Middle frontal gyrus (tissue), 1 donor: ENCODE data around the gene MOB2.
"Not testable (repeated sequence)": the region's sequence is repeated elsewhere in the genome, so short reads cannot be mapped to it uniquely, and the experiment has no call there.

Source experiments
- DNase-seq: peaks from one replicate; pipeline ENCODE4 v3.0.0-alpha.2; 2015; ENCODE audit warnings: low spot score; ENCODE audit errors: extremely low spot score

Gene MOB2

GRCh38 chr11:1443737-1444136 is 42.8 kb downstream of the MOB2 start:
- no peak for DNase-seq

DNA sequence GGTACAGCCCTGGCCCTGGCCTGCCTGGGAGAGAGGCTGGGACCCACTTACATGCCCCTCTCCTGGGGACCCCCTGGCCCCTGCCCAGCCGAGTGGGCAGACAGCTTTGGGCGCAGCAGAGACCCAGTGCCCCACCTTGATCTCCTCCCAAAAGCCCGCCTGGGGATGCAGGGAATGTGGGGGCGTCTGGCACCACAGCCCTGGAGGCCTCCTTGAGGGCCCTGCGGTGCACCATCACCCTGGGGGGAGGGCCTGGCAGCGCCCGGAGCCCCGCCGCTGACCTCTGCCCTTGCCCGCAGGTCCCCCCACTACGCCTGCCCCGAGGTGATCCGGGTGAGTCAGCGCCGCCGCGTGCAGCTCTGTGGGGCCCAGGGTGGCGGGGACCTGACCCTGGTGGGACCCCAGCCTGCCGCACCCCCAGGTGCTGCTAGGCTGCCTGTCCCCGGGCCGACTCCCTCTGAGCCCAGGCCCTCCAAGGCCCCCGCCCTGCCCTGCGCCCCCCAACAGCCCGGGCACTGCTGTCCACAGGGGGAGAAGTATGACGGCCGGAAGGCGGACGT is 43.7 kb downstream of the MOB2 start:
- no peak for DNase-seq

DNA sequence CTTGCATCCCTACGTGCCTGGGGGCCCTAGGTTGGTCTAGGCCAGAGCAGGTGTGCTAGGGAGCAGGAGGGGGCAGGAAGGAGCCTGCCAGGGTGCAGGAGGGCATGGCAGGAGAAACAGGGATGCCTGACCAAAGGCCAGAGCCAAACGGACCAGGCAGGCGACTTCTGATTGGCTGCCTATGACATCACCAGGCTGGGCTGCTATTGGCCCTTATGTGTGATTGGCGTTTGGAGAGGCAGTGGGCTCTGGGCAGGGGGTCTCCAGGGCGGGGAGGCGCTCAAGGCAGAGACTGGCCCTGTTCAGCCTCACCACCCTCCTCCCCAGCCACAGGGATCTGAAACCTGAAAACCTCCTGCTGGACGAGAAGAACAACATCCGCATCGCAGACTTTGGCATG is 44.4 kb downstream of the MOB2 start:
- no peak for DNase-seq

- DNase-seq: no peak
Observed at GRCh38 chr11:1440496-1440895, 46.1 kb downstream of the MOB2 start.

- no peak for DNase-seq
Observed at GRCh38 chr11:1440066-1440465, 46.5 kb downstream of the MOB2 start.

DNA sequence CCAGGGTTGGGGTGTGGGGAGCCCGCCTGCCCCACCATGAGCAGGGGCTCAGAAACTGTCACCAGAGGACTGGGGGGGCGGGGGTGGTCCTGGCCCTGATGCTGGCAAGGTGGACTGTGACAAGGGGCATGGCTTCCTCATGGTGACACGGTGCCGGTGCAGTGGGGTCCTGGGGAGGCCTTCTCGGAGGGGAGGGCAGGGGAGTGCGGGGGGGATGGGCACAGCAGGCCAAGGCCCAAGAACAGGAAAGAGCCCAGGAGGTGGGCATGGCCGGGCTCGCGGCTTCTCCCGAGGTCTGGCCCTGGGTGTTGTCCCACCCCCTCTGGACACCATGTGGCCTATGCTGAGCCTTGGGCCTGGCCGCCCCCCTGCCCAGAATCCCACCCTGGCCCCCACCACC is 47.2 kb downstream of the MOB2 start:
- DNase-seq: no peak

DNA sequence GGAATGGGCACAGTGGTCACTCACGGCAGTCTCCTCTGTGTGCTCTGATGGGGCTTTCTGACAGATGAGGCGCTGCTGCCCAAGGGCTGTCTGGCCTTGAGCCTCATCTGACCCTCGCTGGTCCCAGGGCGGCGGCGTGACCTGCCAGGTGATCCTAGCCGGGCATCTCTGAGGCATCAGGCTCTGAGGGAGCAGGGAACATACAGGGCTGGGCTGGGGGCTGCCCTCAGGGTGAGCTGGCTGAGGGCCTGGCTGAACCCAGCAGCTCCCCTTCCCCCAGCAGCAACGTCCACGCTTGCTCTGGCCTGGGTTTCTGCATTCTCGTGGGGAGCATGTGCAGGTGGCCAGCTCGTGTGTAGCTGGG is 47.6 kb downstream of the MOB2 start:
- DNase-seq: no peak

- no peak for DNase-seq
Observed at GRCh38 chr11:1438261-1438966, 48.2 kb downstream of the MOB2 start.

DNA sequence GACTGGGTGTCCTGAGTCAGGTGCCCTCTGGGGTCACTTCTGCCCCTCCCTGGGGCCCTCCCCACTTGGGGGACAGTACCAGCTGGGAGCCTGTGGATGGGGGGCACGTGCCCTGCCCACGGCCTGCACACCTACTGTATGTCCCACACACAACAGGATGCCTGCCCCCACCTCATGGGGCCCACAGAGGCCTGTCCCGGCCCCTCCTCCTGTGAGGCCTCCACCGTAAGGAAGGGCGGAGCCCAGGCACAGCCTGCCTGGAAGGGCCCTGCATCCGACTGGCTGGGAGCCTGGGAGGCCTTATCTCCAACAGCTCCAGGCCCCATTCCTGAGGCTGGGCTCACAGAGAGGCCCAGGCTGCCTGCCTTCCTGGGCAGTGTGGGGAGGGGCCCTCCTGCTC is 49.1 kb downstream of the MOB2 start:
- DNase-seq: no peak

- no peak for DNase-seq
Observed at GRCh38 chr11:1436468-1437039, 50.0 kb downstream of the MOB2 start.

GRCh38 chr11:1435820-1436467 is 50.6 kb downstream of the MOB2 start:
- DNase-seq: no peak

- DNase-seq: not testable (repeated sequence)
Observed at GRCh38 chr11:1435479-1435819, 51.1 kb downstream of the MOB2 start.

GRCh38 chr11:1433977-1434640 is 52.5 kb downstream of the MOB2 start:
- DNase-seq: no peak

GRCh38 chr11:1433568-1433967 is 53.0 kb downstream of the MOB2 start:
- no peak for DNase-seq

DNA sequence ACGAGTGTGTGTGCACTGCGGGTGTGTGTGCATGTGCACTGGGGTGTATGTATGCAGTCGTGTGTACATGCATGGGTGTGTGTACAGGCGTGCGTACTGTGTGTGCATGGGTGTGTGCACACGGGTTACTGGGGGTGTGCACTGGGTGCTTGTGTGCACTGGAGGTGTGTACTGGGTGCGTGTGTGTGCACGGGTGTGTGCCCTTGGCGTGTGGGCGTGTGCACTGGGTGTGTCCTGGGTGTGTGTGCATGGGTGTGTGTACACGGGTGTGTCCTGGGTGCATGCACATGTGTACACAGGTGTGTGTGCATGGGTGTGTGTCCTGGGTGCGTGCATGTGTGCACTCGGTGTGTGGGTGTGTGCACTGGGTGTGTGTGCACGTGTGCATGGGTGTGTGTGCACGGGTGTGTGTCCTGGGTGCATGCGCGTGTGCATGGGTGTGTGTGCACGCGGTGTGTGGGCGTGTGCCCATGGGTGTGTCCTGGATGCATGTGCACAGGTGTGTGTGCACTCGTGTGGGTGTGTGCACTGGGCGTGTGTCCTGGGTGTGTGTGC is 57.7 kb downstream of the MOB2 start:
- no peak for DNase-seq

- DNase-seq: no peak
Observed at GRCh38 chr11:1425439-1425838, 61.1 kb downstream of the MOB2 start.

DNA sequence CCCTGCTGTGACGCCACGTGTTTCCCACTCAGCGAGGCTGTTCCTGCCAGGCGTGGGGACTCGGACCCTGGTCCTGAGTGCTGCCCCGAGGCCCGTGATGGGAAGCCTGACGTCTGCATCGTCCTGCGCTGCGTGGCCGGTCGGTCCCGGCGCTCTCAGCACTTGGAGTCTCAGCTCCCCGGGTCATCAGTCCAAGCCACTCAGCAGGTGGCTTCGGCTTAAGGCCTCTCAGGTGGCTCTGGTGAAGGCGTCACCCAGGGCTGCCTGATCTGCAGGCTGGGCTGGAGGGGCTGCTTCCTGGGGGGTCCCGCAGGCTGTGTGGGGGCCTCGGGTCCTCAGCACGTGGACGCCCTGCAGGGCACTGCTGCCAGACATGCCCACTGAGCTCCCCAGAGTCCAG is 61.6 kb downstream of the MOB2 start:
- no peak for DNase-seq

DNA sequence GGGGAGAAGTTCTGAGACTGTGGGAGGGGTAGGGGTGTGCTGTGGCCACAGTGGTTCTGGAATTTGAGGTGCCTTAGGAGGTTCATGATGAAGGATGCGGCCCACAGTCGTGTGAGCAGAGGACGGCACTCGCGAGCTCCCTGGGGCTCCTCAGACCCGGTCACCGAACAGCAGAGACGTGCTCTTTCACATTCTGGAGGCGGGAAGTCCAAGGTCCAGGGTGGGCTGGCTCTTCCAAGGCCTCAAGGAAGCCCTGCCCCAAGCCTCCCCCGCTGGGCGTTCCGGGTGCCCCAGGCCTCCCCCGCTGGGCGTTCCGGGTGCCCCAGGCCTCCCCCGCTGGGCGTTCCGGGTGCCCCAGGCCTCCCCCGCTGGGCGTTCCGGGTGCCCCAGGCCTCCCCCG is 63.2 kb downstream of the MOB2 start:
- not testable (repeated sequence) for DNase-seq

DNA sequence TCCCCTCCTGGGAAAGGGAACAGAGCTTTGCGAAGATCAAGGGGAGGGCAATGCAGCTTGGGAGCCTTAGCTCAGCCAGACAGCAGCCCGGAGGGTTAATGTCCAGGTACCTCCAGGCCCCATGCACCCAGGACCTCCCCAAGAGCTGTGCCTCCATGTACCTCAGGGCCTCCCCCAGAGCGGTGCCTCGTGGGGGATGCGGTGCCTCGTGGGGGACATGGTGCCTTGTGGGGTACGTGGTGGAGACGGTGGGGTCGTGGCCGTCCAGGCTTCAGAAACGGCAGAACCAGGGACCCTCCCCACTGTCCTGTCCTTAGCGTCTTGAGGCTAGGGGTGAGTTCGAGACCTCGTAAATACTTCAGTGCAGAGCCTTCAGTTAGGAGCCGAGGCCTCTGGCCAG is 63.6 kb downstream of the MOB2 start:
- DNase-seq: no peak

- no peak for DNase-seq
Observed at GRCh38 chr11:1422481-1422880, 64.1 kb downstream of the MOB2 start.

DNA sequence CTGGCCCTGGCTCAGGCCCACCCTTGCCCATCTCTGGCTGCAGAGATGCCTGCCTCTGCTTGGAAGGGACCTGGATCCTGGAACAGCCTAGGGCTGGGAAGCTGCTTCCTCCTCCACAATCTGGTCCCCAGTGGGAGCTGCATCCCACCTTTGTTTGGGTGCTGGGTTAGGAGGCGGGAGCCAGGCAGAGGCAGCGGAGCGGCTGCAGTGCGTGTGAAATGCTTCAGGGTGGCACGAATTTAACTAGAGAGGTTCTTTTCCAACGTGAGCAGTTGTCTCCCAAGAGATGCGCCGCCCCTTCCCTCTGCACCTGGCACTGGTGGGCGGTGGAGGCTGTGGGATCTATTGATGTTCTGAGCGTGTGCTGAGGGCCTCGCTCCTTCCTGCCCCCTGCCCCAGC is 65.3 kb downstream of the MOB2 start:
- DNase-seq: no peak

DNA sequence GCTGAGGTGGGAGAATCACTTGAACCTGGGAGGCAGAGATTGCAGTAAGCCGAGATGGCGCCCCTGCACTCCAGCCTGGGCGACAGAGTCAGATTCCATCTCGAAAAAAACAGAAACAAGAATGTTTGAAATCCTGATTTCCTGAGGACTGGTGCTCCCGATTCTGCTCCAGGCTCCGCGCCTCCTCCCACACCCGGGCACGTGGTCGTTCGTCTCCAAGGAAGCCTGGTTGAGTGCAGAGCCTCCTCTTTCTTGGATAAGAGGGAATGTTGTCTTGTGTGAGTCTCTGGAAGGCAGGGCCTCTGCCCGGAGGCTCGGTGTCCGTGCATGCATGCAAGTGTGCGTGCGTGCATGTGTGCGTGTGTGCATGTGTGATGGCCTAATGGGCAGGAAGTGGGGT is 66.8 kb downstream of the MOB2 start:
- DNase-seq: peak; percentile 37
